ENCODE data around the gene GLYATL3.

The GLYATL3 gene

DNA sequence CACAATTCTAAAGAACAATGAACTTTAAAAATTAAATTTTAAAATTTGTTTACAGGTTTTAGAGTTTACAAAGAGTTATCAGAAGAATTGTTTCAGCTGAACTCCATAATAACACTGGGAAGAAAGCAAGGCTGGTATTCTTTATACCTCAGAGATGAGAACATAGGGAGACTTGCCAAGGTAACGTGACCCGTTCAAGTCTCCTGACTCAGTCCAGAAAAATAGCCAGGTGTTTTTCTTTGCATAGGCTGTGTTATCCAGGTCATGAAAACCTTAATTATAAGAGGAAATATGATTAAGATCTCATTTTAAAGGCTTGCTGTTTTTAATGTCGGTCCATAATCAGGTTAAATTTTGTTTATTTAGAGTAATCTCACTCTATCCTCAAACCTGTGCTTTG, 42.2 kb downstream of the GLYATL3 start:
- no peaks in the 10 kb centered on the region for H3K27me3 ChIP-seq (ENCODE audit: insufficient read depth, low read depth)
- no peaks in the 10 kb centered on the region for H4K20me1 ChIP-seq (ENCODE audit: insufficient read depth)
- no peak overlapping the region for H3K4me2 ChIP-seq
- TF ChIP-seq, protein P1, sequence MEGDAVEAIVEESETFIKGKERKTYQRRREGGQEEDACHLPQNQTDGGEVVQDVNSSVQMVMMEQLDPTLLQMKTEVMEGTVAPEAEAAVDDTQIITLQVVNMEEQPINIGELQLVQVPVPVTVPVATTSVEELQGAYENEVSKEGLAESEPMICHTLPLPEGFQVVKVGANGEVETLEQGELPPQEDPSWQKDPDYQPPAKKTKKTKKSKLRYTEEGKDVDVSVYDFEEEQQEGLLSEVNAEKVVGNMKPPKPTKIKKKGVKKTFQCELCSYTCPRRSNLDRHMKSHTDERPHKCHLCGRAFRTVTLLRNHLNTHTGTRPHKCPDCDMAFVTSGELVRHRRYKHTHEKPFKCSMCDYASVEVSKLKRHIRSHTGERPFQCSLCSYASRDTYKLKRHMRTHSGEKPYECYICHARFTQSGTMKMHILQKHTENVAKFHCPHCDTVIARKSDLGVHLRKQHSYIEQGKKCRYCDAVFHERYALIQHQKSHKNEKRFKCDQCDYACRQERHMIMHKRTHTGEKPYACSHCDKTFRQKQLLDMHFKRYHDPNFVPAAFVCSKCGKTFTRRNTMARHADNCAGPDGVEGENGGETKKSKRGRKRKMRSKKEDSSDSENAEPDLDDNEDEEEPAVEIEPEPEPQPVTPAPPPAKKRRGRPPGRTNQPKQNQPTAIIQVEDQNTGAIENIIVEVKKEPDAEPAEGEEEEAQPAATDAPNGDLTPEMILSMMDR (conservative IDR thresholded peaks at IDR 0.05; ENCODE audit: low read depth, low read length), result no peak
- H2AFZ ChIP-seq (ENCODE audit: low read depth), result no peak overlapping the region
- no peaks in the 10 kb centered on the region for H3K4me1 ChIP-seq (ENCODE audit: low read depth, poor library complexity, severe bottlenecking)
- no peak overlapping the region for H3K27ac ChIP-seq
- H3K9ac ChIP-seq, result no peak overlapping the region
- no peak overlapping the region for H3K4me3 ChIP-seq (IDR thresholded peaks at IDR 0.05; ENCODE audit: insufficient read depth, low read depth, low read length)
- no peaks in the 10 kb centered on the region for H3K36me3 ChIP-seq (ENCODE audit: insufficient read depth)
- H3K79me2 ChIP-seq (ENCODE audit: insufficient read depth, low read depth), result no peaks in the 10 kb centered on the region

DNA sequence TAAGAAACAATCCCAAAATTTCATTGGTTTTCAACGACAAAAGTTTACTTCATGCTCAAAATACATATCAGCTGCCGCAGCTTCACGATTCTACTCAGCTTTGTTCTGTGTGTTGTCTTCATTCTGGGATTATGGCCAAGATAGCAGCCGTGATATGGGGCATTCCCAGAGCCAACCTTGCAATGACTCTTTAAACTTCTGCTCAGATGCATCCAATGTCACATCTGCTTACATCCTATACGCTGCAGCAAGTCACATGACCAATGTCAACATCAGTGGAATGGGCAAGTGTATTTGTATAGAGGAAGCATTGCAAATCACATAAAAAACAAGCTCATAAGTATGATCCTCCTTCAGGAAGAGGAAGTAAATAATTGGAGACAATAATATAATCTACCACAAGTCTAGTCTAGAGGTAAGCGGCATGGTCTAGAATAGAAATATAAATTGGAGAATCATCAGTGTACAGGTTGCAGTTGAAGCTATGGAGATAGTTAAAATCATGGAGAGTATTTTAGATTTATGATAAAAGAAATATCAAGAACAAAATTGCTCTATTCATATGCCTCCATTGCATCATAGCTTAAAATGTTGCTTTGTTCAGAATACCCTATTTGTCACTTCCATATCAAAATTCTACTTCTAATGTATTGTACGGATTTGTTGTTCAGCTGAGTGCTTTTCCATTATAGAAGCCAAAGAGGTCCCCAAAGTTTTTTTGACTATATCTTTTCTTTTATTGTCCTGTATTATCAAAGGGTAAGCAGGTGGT, 43.5 kb downstream of the GLYATL3 start:
- Histone ChIP-seq H3K27me3 (ENCODE audit: insufficient read depth, low read depth) (no peaks in the 10 kb centered on the region), H3K27ac (no peak overlapping the region), H3K4me2 (no peak overlapping the region), H4K20me1 (ENCODE audit: insufficient read depth) (no peaks in the 10 kb centered on the region), H3K9ac (no peak overlapping the region), H2AFZ (ENCODE audit: low read depth) (no peak overlapping the region), H3K79me2 (ENCODE audit: insufficient read depth, low read depth) (no peaks in the 10 kb centered on the region), H3K4me1 (ENCODE audit: low read depth, poor library complexity, severe bottlenecking) (no peaks in the 10 kb centered on the region), H3K4me3 (IDR thresholded peaks at IDR 0.05; ENCODE audit: insufficient read depth, low read depth, low read length) (no peak overlapping the region), H3K36me3 (ENCODE audit: insufficient read depth) (no peaks in the 10 kb centered on the region)
- TF ChIP-seq, protein P1 (conservative IDR thresholded peaks at IDR 0.05; ENCODE audit: low read depth, low read length), result no peak

DNA sequence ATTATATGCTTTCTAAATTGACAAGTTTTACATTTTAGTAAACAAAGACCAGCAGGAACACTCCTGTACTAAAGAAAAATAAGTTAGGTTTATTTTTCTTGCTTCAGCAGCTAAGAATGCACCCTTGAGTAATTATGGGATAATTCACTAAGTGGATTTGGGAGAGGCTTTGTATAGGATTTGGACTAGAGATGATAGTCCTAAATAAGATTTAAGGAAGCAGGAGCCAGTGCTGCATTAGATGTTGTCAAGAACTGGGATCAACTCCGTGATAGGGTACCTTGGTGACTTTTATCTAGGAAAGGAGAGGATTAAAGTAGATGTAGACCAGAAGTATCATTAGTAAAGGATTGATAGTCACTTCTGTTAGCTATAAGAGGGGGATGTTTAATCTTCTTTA, 46.6 kb downstream of the GLYATL3 start:
- H3K27ac ChIP-seq, result no peak overlapping the region
- H3K4me2 ChIP-seq, result no peak overlapping the region
- H3K4me3 ChIP-seq (IDR thresholded peaks at IDR 0.05; ENCODE audit: insufficient read depth, low read depth, low read length), result no peak overlapping the region
- no peaks in the 10 kb centered on the region for H3K36me3 ChIP-seq (ENCODE audit: insufficient read depth)
- H3K79me2 ChIP-seq (ENCODE audit: insufficient read depth, low read depth), result no peaks in the 10 kb centered on the region
- H3K9ac ChIP-seq, result no peak overlapping the region
- no peaks in the 10 kb centered on the region for H4K20me1 ChIP-seq (ENCODE audit: insufficient read depth)
- no peaks in the 10 kb centered on the region for H3K27me3 ChIP-seq (ENCODE audit: insufficient read depth, low read depth)
- no peaks in the 10 kb centered on the region for H3K4me1 ChIP-seq (ENCODE audit: low read depth, poor library complexity, severe bottlenecking)
- H2AFZ ChIP-seq (ENCODE audit: low read depth), result no peak overlapping the region
- TF ChIP-seq, protein P1 (conservative IDR thresholded peaks at IDR 0.05; ENCODE audit: low read depth, low read length), result no peak

DNA sequence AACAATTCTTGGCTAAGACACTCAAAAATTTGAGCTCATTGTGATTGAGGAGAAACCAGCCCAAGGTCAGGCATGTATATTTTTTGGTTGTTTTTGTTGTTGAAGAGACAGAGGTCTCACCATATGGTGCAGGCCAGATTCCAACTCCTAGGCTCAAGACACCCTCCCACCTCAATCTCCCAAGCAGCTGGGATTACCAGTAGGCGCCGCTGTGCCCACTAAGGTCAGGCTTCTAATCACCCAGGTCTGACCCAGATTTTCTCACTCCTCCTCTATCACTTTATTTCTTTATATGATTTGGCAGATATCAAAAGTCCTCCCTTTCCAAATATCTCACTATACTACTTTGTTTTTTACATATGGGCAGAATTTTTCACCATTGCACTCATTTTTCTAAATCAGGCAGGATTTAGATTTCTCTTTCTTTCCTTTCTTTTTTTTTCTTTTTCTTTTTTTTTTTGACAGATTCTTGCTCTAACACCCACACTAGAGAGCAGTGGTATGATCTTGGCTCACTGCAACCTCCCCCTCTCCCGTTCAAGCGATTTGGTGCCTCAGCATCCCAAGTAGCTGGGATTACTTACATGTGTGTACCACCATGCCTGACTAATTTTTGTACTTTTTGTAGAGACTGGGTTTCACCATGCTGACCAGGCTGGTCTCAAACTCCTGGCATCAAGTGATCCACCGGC, 49.0 kb downstream of the GLYATL3 start:
- Histone ChIP-seq H2AFZ (ENCODE audit: low read depth) (no peak overlapping the region), H3K4me3 (IDR thresholded peaks at IDR 0.05; ENCODE audit: insufficient read depth, low read depth, low read length) (no peak overlapping the region), H3K27me3 (ENCODE audit: insufficient read depth, low read depth) (no peaks in the 10 kb centered on the region), H3K4me1 (ENCODE audit: low read depth, poor library complexity, severe bottlenecking) (no peaks in the 10 kb centered on the region), H3K4me2 (no peak overlapping the region), H3K79me2 (ENCODE audit: insufficient read depth, low read depth) (no peaks in the 10 kb centered on the region), H3K36me3 (ENCODE audit: insufficient read depth) (no peaks in the 10 kb centered on the region), H4K20me1 (ENCODE audit: insufficient read depth) (no peaks in the 10 kb centered on the region), H3K27ac (no peak overlapping the region), H3K9ac (no peak overlapping the region)
- TF ChIP-seq, protein P1 (conservative IDR thresholded peaks at IDR 0.05; ENCODE audit: low read depth, low read length), result no peak
